Esophagus squamous epithelium (tissue), 4 donors: ENCODE data around the gene ENTR1.

Experiments
- POLR2A ChIP-seq, 4 donors: fragments of 450-650 bp; IDR thresholded peaks; one replicate each; pipeline ENCODE4 v1.6.1; 2017; ENCODE audit warnings: antibody characterized with exemption in 4 of 4, mild to moderate bottlenecking in 4 of 4, moderate library complexity in 3 of 4
- TF ChIP-seq, protein P1 (sequence below), 6 experiments: fragments of 450-650 bp in 4 of 6; fragments of 200-600 bp in 2 of 6; sonication (generic) in 2 of 6; IDR thresholded peaks; one replicate each; pipeline ENCODE4 v1.5.1; 2016 to 2019; ENCODE audit warnings: antibody characterized with exemption in 6 of 6, mild to moderate bottlenecking in 4 of 6, moderate library complexity in 4 of 6

DNA sequence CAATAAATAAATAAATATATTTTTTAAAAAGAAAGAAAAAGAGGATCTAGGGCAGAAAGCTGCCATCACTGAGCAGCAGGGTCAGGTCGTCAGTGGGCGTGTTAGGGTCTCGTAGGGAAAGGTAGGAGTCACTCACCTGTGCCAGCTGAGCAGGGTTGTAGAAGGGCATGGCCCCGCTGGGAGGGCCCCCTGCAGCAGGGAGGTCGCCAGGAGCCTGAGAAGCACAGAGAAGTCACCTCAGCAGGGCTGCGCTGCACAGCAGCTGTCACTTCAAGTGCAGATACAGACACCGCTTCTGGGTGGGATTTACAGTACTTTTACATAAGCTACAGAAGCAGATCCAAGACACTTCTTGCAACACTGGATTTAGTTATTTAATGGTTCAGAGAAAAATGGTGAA lies 33.3 kb upstream of the ENTR1 start:
- TF ChIP-seq POLR2A (IDR thresholded peaks at IDR 0.05), result no peak
- TF ChIP-seq, protein P1, sequence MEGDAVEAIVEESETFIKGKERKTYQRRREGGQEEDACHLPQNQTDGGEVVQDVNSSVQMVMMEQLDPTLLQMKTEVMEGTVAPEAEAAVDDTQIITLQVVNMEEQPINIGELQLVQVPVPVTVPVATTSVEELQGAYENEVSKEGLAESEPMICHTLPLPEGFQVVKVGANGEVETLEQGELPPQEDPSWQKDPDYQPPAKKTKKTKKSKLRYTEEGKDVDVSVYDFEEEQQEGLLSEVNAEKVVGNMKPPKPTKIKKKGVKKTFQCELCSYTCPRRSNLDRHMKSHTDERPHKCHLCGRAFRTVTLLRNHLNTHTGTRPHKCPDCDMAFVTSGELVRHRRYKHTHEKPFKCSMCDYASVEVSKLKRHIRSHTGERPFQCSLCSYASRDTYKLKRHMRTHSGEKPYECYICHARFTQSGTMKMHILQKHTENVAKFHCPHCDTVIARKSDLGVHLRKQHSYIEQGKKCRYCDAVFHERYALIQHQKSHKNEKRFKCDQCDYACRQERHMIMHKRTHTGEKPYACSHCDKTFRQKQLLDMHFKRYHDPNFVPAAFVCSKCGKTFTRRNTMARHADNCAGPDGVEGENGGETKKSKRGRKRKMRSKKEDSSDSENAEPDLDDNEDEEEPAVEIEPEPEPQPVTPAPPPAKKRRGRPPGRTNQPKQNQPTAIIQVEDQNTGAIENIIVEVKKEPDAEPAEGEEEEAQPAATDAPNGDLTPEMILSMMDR (IDR thresholded peaks at IDR 0.05), result no peak
